HepG2 (cell line): Measurements from ENCODE around the gene CENPL. TPM values are rescaled to one million over a fixed set of nuclear protein-coding genes. Genes with fewer than 3 reads are reported as not detected.

Experiments used
- ATAD3A ChIP-seq: sonication (generic); formaldehyde crosslinking; IDR thresholded peaks from 2 replicates; pipeline ENCODE4 v1.4.0; 2020; ENCODE audit warnings: missing genetic modification reagents
- GATA4 ChIP-seq: sonication (generic); IDR thresholded peaks from 2 replicates; pipeline ENCODE4 v1.6.1; 2016; ENCODE audit warnings: antibody characterized with exemption, low read depth, borderline replicate concordance
- KAT7 ChIP-seq: IDR thresholded peaks from 2 replicates; pipeline ENCODE4 v1.6.1; 2018; ENCODE audit warnings: borderline replicate concordance, missing compliant biosample characterization
- KDM5B ChIP-seq: sonication (generic); formaldehyde crosslinking; IDR thresholded peaks from 2 replicates; pipeline ENCODE4 v1.4.0; 2020; ENCODE audit warnings: missing genetic modification reagents, mild to moderate bottlenecking, borderline replicate concordance
- PHF8 ChIP-seq: sonication (generic); formaldehyde crosslinking; IDR thresholded peaks from 2 replicates; pipeline ENCODE4 v1.5.0; 2020; ENCODE audit warnings: missing genetic modification reagents
- SP5 ChIP-seq: IDR thresholded peaks from 2 replicates; pipeline ENCODE4 v1.6.1; 2016; ENCODE audit warnings: low read depth, borderline replicate concordance
- SUZ12 ChIP-seq: fragments of 150-350 bp; IDR thresholded peaks from 2 replicates; pipeline ENCODE4 v1.6.1; 2014; ENCODE audit warnings: low read depth, low read length
- THYN1 ChIP-seq: sonication (generic); formaldehyde crosslinking; IDR thresholded peaks from 2 replicates; pipeline ENCODE4 v1.8.1; 2023; ENCODE audit warnings: low read depth, mild to moderate bottlenecking, moderate library complexity, missing genetic modification reagents, borderline replicate concordance
- ZBTB7A ChIP-seq: sonication (generic); formaldehyde crosslinking; IDR thresholded peaks from 2 replicates; pipeline ENCODE4 v1.8.0; 2022; ENCODE audit warnings: mild to moderate bottlenecking, missing genetic modification reagents
- polyA plus RNA-seq, 8 experiments: library from polyadenylated mRNA; depleted of rRNA in 3 of 8; stranded (reverse) in 7 of 8; unstranded in 1 of 8; fragments of >200 nt; fragmentation: Illumina TruSeq in 4 of 8; extraction: Trizol in 4 of 8; gene quantifications; 2 replicates each; pipeline versions ENCODE4 v1.2.1 to v1.2.3, GENCODE V29; 2011 to 2016; ENCODE audit warnings: low read depth in 4 of 8, missing spikeins in 1 of 8, mixed read lengths in 1 of 8; ENCODE audit not compliant: insufficient read depth in 1 of 8
- total RNA-seq, 5 experiments: library from RNA; depleted of rRNA; stranded (reverse); fragments of >200 nt; fragmentation: Illumina TruSeq; extraction: Trizol; gene quantifications; 2 replicates each; pipeline ENCODE4 v1.2.3, GENCODE V29; 2016; ENCODE audit warnings: low read depth in 1 of 5
- TF ChIP-seq, protein P1 (sequence below): sonication (generic); formaldehyde crosslinking; IDR thresholded peaks from 2 replicates; pipeline ENCODE4 v1.9.0; 2021; ENCODE audit warnings: mild to moderate bottlenecking, missing genetic modification reagents
- TF ChIP-seq, protein P2 (sequence below): sonication (generic); formaldehyde crosslinking; IDR thresholded peaks from 2 replicates; pipeline ENCODE4 v1.8.0; 2022; ENCODE audit warnings: missing genetic modification reagents, low read depth, mild to moderate bottlenecking, borderline replicate concordance
- TF ChIP-seq, protein P3 (sequence below): sonication (generic); formaldehyde crosslinking; IDR thresholded peaks from 2 replicates; pipeline ENCODE4 v1.5.0; 2020; ENCODE audit warnings: mild to moderate bottlenecking, missing genetic modification reagents
- TF ChIP-seq, protein P4 (sequence below): IDR thresholded peaks from 2 replicates; pipeline ENCODE4 v1.6.1; 2016
- TF ChIP-seq, protein P5 (sequence below): sonication (generic); formaldehyde crosslinking; IDR thresholded peaks from 2 replicates; pipeline ENCODE4 v1.5.1; 2020; ENCODE audit warnings: mild to moderate bottlenecking, missing genetic modification reagents, moderate library complexity

Gene CENPL
- total and polyA plus RNA-seq, 2 of the 13 experiments (the other 11 are each of a cell fraction or from before 2014, with no cell fraction given), result 4.4 to 14.2 TPM

DNA sequence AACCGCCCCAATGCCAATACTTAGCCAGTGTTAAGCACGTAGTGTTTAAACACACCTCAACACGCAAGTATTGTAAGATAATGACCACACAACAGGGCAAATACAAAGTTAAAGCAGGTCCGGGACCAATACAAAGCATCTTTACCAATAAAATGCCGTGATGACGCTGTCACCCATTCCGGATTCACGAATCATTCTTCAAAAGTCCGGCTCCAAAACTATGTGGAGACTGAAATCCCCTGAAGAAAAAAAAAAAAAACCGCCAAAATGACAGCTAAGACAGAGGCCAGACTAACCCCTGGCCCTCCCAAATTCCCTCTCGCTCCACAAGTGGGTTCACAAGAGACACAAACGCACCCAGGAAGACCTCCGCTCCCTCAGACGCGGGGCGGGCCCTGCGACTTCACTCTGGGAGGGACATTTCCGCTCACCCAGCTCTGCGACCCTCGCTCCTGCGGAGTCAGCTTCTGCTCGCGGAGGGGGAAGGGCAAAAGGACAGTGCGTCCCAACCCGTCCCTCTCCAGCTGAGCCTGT lies 835 bp downstream of the CENPL start (continued):
- TF ChIP-seq, protein P1, sequence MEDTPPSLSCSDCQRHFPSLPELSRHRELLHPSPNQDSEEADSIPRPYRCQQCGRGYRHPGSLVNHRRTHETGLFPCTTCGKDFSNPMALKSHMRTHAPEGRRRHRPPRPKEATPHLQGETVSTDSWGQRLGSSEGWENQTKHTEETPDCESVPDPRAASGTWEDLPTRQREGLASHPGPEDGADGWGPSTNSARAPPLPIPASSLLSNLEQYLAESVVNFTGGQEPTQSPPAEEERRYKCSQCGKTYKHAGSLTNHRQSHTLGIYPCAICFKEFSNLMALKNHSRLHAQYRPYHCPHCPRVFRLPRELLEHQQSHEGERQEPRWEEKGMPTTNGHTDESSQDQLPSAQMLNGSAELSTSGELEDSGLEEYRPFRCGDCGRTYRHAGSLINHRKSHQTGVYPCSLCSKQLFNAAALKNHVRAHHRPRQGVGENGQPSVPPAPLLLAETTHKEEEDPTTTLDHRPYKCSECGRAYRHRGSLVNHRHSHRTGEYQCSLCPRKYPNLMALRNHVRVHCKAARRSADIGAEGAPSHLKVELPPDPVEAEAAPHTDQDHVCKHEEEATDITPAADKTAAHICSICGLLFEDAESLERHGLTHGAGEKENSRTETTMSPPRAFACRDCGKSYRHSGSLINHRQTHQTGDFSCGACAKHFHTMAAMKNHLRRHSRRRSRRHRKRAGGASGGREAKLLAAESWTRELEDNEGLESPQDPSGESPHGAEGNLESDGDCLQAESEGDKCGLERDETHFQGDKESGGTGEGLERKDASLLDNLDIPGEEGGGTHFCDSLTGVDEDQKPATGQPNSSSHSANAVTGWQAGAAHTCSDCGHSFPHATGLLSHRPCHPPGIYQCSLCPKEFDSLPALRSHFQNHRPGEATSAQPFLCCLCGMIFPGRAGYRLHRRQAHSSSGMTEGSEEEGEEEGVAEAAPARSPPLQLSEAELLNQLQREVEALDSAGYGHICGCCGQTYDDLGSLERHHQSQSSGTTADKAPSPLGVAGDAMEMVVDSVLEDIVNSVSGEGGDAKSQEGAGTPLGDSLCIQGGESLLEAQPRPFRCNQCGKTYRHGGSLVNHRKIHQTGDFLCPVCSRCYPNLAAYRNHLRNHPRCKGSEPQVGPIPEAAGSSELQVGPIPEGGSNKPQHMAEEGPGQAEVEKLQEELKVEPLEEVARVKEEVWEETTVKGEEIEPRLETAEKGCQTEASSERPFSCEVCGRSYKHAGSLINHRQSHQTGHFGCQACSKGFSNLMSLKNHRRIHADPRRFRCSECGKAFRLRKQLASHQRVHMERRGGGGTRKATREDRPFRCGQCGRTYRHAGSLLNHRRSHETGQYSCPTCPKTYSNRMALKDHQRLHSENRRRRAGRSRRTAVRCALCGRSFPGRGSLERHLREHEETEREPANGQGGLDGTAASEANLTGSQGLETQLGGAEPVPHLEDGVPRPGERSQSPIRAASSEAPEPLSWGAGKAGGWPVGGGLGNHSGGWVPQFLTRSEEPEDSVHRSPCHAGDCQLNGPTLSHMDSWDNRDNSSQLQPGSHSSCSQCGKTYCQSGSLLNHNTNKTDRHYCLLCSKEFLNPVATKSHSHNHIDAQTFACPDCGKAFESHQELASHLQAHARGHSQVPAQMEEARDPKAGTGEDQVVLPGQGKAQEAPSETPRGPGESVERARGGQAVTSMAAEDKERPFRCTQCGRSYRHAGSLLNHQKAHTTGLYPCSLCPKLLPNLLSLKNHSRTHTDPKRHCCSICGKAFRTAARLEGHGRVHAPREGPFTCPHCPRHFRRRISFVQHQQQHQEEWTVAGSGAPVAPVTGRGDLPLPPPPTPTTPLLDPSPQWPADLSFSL (CRISPR knock-in tag), result 0 out of 2 replicates have a peak, but pooled peaks have one; percentile 5
- TF ChIP-seq THYN1 (no peak), GATA4 (0 out of 2 replicates have a peak, but pooled peaks have one; percentile 9), ZBTB7A (CRISPR knock-in tag) (no peak), ATAD3A (CRISPR knock-in tag) (no peak), SP5 (peak; percentile 23; the same call in 1 of the 2 replicates), KAT7 (CRISPR knock-in tag) (0 out of 2 replicates have a peak, but pooled peaks have one; percentile 52), KDM5B (CRISPR knock-in tag) (0 out of 2 replicates have a peak, but pooled peaks have one; percentile 45), PHF8 (CRISPR knock-in tag) (peak; percentile 44; the same call in 1 of the 2 replicates), SUZ12 (no peak)
- TF ChIP-seq, protein P2, sequence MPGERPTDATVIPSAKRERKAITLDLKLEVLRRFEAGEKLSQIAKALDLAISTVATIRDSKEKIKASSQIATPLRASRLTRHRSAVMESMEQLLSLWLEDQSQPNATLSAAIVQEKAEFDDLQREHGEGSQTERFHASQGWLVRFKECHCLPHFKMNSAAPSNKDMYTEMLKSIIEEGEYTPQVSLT (CRISPR knock-in tag), result 0 out of 2 replicates have a peak, but pooled peaks have one; percentile 24
- TF ChIP-seq, protein P3, sequence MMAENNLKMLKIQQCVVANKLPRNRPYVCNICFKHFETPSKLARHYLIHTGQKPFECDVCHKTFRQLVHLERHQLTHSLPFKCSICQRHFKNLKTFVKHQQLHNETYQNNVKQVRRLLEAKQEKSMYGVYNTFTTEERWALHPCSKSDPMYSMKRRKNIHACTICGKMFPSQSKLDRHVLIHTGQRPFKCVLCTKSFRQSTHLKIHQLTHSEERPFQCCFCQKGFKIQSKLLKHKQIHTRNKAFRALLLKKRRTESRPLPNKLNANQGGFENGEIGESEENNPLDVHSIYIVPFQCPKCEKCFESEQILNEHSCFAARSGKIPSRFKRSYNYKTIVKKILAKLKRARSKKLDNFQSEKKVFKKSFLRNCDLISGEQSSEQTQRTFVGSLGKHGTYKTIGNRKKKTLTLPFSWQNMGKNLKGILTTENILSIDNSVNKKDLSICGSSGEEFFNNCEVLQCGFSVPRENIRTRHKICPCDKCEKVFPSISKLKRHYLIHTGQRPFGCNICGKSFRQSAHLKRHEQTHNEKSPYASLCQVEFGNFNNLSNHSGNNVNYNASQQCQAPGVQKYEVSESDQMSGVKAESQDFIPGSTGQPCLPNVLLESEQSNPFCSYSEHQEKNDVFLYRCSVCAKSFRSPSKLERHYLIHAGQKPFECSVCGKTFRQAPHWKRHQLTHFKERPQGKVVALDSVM (CRISPR knock-in tag), result no peak
- TF ChIP-seq, protein P4, sequence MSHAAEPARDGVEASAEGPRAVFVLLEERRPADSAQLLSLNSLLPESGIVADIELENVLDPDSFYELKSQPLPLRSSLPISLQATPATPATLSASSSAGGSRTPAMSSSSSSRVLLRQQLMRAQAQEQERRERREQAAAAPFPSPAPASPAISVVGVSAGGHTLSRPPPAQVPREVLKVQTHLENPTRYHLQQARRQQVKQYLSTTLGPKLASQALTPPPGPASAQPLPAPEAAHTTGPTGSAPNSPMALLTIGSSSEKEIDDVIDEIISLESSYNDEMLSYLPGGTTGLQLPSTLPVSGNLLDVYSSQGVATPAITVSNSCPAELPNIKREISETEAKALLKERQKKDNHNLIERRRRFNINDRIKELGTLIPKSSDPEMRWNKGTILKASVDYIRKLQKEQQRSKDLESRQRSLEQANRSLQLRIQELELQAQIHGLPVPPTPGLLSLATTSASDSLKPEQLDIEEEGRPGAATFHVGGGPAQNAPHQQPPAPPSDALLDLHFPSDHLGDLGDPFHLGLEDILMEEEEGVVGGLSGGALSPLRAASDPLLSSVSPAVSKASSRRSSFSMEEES (CRISPR knock-in tag), result 0 out of 2 replicates have a peak, but pooled peaks have one; percentile 3
- TF ChIP-seq, protein P5, sequence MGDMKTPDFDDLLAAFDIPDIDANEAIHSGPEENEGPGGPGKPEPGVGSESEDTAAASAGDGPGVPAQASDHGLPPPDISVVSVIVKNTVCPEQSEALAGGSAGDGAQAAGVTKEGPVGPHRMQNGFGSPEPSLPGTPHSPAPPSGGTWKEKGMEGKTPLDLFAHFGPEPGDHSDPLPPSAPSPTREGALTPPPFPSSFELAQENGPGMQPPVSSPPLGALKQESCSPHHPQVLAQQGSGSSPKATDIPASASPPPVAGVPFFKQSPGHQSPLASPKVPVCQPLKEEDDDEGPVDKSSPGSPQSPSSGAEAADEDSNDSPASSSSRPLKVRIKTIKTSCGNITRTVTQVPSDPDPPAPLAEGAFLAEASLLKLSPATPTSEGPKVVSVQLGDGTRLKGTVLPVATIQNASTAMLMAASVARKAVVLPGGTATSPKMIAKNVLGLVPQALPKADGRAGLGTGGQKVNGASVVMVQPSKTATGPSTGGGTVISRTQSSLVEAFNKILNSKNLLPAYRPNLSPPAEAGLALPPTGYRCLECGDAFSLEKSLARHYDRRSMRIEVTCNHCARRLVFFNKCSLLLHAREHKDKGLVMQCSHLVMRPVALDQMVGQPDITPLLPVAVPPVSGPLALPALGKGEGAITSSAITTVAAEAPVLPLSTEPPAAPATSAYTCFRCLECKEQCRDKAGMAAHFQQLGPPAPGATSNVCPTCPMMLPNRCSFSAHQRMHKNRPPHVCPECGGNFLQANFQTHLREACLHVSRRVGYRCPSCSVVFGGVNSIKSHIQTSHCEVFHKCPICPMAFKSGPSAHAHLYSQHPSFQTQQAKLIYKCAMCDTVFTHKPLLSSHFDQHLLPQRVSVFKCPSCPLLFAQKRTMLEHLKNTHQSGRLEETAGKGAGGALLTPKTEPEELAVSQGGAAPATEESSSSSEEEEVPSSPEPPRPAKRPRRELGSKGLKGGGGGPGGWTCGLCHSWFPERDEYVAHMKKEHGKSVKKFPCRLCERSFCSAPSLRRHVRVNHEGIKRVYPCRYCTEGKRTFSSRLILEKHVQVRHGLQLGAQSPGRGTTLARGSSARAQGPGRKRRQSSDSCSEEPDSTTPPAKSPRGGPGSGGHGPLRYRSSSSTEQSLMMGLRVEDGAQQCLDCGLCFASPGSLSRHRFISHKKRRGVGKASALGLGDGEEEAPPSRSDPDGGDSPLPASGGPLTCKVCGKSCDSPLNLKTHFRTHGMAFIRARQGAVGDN (CRISPR knock-in tag), result no peak
